Suprapubic skin (tissue), 3 donors: Measurements from ENCODE around the gene OARD1.

ENCODE experiments used
- CTCF ChIP-seq, 2 donors: fragments of 200-600 bp in 1 of 2; fragments of 450-650 bp in 1 of 2; sonication (generic) in 1 of 2; IDR thresholded peaks; one replicate each; pipeline ENCODE4 v1.5.1; 2016 to 2019; ENCODE audit warnings: antibody characterized with exemption in 2 of 2, mild to moderate bottlenecking in 1 of 2, moderate library complexity in 1 of 2
- EP300 ChIP-seq: sonication (generic); formaldehyde crosslinking; IDR thresholded peaks from one replicate; pipeline ENCODE4 v1.6.1; 2017; ENCODE audit warnings: antibody characterized with exemption
- POLR2A ChIP-seq, 2 donors: fragments of 450-650 bp; IDR thresholded peaks; one replicate each; pipeline ENCODE4 v1.6.1; 2017; ENCODE audit warnings: antibody characterized with exemption in 2 of 2, mild to moderate bottlenecking in 2 of 2, moderate library complexity in 2 of 2

GRCh38 chr6:41036186-41036585 is 36.0 kb downstream of the OARD1 start:
- no peak for TF ChIP-seq CTCF (IDR thresholded peaks at IDR 0.05)
- no peak for TF ChIP-seq POLR2A (IDR thresholded peaks at IDR 0.05)
- TF ChIP-seq EP300, result no peak
